Vagina (tissue), 2 donors: ENCODE data around the gene CAMKMT.

ENCODE experiments used
- CTCF ChIP-seq, 3 experiments: fragments of 450-650 bp in 2 of 3; fragments of 200-600 bp in 1 of 3; sonication (generic) in 1 of 3; IDR thresholded peaks; one replicate each; pipeline ENCODE4 v1.5.1; 2017 to 2019; ENCODE audit warnings: antibody characterized with exemption in 3 of 3, mild to moderate bottlenecking in 2 of 3, moderate library complexity in 2 of 3
- POLR2A ChIP-seq, 2 donors: fragments of 450-650 bp; IDR thresholded peaks; one replicate each; pipeline ENCODE4 v1.6.1; 2017; ENCODE audit warnings: antibody characterized with exemption in 2 of 2, mild to moderate bottlenecking in 2 of 2, moderate library complexity in 2 of 2
- POLR2AphosphoS5 ChIP-seq, 2 donors: sonication (generic); formaldehyde crosslinking; IDR thresholded peaks; one replicate each; pipeline ENCODE4 v1.9.0; 2017; ENCODE audit warnings: antibody characterized with exemption in 2 of 2, mild to moderate bottlenecking in 2 of 2, low read depth in 1 of 2; ENCODE audit not compliant: insufficient read depth in 1 of 2

DNA sequence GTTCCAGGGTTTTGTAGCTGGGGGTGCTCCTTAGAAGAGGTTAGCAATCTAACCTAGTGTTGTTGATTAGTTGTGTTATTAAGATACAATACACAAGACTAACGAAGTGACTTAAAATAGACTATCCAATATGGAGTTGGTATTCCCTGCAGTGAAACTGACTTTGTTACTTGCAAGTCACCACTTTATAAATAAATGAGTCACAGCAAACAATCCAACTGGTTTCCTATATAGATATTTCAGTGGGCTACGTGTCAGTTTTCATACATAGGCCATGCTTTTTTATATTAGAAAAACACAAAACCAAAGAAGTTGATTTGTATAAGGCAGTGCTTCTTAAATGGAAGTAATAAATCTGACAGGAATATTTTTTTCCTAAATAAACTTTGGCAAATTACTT lies 274.0 kb downstream of the CAMKMT start:
- TF ChIP-seq CTCF (IDR thresholded peaks at IDR 0.05) (no peak), POLR2AphosphoS5 (IDR thresholded peaks at IDR 0.05; ENCODE audit: insufficient read depth in 1 of 2, low read depth in 1 of 2) (no peak), POLR2A (IDR thresholded peaks at IDR 0.05) (no peak)
